C4-2B (cell line): ENCODE measurements around the gene INSR.

Experiments used
- H3K27ac ChIP-seq: fragments of 450-650 bp; 2 replicates; pipeline ENCODE4 v1.5.1; 2017
- CTCF ChIP-seq: fragments of 450-650 bp; conservative IDR thresholded peaks from 2 replicates; pipeline ENCODE4 v1.5.1; 2017; ENCODE audit warnings: mild to moderate bottlenecking
- ZFX ChIP-seq: fragments of 450-650 bp; IDR thresholded peaks from 2 replicates; pipeline ENCODE4 v1.6.1; 2017

INSR gene

GRCh38 chr19:7255119-7255518 lies 39.1 kb downstream of the INSR start:
- TF ChIP-seq ZFX: no peak
- no peak for TF ChIP-seq CTCF
- H3K27ac ChIP-seq: peak overlapping the region; percentile 36

GRCh38 chr19:7254590-7254989 lies 39.6 kb downstream of the INSR start:
- peak overlapping the region; percentile 36 for H3K27ac ChIP-seq
- TF ChIP-seq ZFX: no peak
- TF ChIP-seq CTCF: no peak

- no peak for TF ChIP-seq ZFX
- no peak for TF ChIP-seq CTCF
Measured at GRCh38 chr19:7252364-7252763, 41.9 kb downstream of the INSR start.

GRCh38 chr19:7251494-7251893 lies 42.7 kb downstream of the INSR start:
- no peak overlapping the region for H3K27ac ChIP-seq

More at GRCh38 chr19:7252364-7252763, 41.9 kb downstream of the INSR start:
- H3K27ac ChIP-seq: no peak overlapping the region

GRCh38 chr19:7250951-7251350 lies 43.3 kb downstream of the INSR start:
- no peak for TF ChIP-seq CTCF
- TF ChIP-seq ZFX: no peak

More at GRCh38 chr19:7251494-7251893, 42.7 kb downstream of the INSR start:
- TF ChIP-seq CTCF (no peak), ZFX (no peak)

GRCh38 chr19:7250057-7250596 lies 44.1 kb downstream of the INSR start:
- no peak overlapping the region for H3K27ac ChIP-seq
- no peak for TF ChIP-seq ZFX
- no peak for TF ChIP-seq CTCF

More at GRCh38 chr19:7250951-7251350, 43.3 kb downstream of the INSR start:
- no peak overlapping the region for H3K27ac ChIP-seq

- H3K27ac ChIP-seq: no peak overlapping the region
- TF ChIP-seq ZFX: no peak
Measured at GRCh38 chr19:7247155-7247554, 47.1 kb downstream of the INSR start.

GRCh38 chr19:7246601-7247000 lies 47.6 kb downstream of the INSR start:
- no peak overlapping the region for H3K27ac ChIP-seq
- no peak for TF ChIP-seq CTCF
- no peak for TF ChIP-seq ZFX
